NT2/D1 (cell line): Measurements from ENCODE around the gene HIRA.

Experiments
- SUZ12 ChIP-seq: IDR thresholded peaks from 2 replicates; pipeline ENCODE4 v1.6.1; 2011; ENCODE audit not compliant: insufficient read length, insufficient read depth; ENCODE audit errors: extremely low read depth
- YY1 ChIP-seq: IDR thresholded peaks from 2 replicates; pipeline ENCODE4 v1.6.1; 2011; ENCODE audit not compliant: insufficient read length, insufficient read depth

- TF ChIP-seq YY1 (no peak), SUZ12 (no peak)
These were observed 77.3 kb downstream of the HIRA start for GRCh38 chr22:19354201-19354600.
